ENCODE results near the gene HELZ2. TPM values are rescaled to one million over a fixed set of nuclear protein-coding genes. Genes with fewer than 3 reads are reported as not detected.
A peak's percentile ranks its signal among the peaks of the same experiment; 100 is the strongest.

Gene HELZ2
- total RNA-seq, 1 experiment from 2014 or later: 11.7 TPM

DNA sequence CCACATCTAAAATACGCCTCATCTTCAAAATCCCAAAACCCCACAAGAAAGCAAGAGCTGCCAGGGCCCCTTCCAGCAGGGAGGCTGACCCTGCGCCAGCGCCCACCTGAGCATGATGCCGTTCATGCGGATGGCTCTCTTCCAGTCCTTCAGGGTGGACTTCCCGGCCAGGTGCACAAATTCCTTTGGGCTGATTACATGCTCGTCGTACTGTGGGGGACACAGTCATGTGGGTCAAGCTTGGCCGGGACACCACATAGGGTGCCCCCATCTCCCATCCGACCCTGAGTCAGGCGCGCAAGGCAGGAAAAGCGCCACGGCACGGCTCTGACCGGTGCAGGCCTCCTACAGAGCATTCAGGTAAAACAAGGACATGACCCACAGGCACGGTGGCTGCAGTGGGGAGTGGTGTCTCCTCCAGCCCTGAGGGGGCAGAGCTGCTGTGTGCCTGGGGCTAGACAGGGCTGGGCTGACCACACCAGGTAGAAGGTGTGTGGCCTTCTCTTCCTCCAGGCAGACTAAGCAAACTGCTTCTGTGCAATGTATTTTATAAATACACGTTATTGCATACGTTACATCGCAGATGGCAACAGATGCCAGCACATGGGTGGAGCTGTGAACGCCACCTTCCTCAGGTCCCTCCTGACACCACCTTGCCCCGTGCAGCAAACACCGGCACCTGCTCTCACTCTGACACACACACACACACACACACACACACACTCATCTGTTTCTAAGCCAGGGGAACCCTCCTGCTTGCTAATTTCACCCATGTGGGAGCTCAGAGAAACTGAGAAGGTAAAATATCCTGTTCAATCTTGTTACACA lies 23.8 kb upstream of the HELZ2 start:
- no peak for DNase-seq (ENCODE audit: low read depth)

DNA sequence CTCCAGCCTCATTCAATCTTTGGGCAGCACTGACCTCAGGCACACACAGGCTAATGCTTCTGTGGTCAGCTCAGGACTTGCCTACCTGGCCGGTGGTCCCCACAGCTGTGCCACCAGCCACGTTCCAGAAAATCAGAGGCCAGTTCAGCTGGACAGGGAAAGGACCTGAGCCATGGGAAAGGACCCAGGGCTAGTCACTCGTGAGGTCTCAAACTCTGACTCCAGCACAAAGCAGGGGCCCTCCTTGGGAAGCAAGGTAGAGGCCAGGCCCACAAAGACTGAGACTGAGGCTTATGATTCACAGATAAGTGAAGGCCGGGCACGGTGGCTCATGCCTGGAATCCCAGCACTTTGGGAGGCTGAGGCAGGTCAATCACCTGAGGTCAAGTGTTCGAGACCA lies 22.4 kb upstream of the HELZ2 start:
- no peak for DNase-seq (ENCODE audit: low read depth)

DNA sequence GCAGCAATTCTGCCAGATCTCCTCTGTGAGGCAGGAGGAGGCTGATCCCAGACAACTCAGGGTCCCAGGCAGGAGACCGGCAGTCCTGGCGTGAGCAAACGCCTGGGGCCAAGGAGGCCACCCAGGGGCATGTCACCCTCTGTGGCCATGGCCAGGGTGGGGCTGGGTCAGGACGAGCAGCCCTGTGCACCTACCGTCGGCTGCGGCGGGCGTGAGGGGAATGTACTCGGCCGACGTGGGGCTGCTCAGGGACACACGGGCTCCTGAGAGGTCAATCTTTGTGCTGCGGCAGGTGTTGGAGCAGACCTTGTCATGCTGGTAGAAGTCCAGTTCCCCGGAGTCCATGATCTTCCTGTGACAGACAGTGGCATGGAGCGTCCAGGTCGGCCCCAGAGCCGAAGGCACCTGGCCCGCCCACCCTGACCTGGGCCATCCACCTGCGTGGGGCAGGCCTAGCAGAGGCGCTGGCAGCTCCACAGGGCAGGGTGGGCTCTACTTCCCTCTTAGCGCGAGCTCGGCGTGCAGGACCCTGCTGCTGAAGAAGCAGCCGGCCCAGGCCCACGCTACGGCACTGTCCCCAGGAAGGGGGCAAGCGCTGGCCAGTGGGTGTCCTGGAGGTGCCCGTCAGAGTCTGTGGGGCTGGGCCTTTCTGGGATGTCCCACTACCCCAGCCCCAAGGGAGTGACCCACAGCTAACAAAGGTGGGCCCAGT lies 21.5 kb upstream of the HELZ2 start:
- no peak for DNase-seq (ENCODE audit: low read depth)

DNA sequence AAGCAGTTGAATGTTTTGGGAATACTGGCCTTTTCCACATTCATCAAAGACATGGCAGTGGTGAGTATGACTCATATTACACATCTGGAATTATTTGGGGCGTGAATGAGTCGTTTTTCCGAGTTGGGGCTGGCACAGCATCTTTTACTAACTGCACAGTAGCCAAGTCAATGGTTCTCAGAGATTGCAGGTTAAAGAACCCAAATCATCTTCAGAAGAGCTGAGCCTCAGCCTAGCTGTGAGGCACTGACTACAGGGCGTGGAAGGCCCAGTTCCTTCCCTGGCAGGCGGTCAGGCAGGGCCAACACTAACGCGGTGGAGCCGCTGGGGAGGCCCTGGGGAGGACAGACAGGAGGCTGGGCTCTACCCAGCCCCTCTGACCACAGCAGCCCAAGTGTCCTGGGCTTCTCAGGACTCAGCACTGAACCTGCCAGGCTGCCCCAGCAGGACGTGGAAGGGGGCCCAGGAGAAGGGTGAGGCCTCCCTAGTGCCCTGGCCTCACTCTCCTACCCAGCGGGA lies 20.1 kb upstream of the HELZ2 start:
- peak; percentile 24 for DNase-seq (ENCODE audit: low read depth)

DNA sequence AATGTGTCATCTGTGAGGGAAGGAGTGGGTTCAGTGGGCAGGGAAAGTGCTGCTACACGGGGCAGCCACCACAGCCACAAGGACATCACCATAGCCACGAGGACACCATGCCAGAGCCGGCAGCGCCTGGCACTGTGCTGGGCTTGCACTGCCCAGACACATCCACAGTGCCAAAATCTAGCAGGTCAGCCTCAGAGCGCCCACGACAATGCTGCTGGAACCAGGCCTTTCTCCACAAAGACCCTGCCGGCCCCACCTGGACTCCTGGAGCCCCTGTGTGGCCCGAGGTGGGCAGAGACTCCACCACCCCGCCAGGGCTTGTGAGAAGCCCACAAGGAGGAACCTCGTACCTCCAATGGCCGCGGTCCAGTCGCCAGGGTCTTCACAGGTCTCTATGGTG lies 18.6 kb upstream of the HELZ2 start:
- DNase-seq (ENCODE audit: low read depth): no peak

DNA sequence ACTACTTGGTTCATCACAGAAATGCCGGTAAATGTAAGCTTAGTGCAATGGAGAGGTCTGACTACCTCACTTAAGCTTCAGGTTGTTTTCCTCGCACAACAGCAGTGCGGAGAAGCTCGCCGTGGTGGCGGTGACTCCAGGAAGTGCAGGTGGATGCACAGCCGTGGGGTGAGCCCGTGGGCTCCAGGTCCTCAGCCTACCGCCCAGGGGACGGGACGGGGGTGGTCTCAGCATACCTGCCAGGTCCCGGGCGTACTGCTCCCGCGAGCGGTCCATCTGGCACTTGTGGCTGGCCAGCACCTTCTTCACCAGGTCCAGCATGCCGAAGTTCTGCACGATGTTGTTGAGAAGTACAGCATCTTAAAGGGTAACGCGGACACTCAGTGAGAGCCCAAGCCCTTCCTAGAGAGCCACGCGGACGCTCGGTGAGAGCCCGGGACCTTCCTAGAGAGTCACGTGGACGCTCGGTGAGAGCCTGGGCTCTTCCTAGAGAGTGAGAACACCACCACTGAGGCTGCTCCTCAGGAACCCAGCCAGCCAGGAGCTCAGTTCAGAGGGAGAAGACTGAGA lies 17.8 kb upstream of the HELZ2 start:
- DNase-seq (ENCODE audit: low read depth): no peak

DNA sequence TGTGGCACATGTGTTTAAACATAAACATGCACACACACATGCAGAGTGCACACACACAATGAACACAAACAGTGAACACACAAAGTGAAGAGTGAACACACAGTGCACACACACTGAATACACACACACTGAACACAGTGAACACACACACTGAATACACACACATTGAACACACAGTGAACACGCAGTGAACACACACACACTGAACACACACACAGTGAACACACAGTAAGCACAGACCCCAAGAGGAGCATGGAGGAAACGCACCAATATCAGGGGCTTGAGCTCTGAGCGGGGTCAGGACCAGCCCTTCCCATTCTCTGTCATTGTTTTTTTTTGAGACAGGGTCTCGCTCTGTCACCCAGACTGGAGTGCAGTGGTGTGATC lies 17.1 kb upstream of the HELZ2 start:
- no peak for DNase-seq (ENCODE audit: low read depth)

DNA sequence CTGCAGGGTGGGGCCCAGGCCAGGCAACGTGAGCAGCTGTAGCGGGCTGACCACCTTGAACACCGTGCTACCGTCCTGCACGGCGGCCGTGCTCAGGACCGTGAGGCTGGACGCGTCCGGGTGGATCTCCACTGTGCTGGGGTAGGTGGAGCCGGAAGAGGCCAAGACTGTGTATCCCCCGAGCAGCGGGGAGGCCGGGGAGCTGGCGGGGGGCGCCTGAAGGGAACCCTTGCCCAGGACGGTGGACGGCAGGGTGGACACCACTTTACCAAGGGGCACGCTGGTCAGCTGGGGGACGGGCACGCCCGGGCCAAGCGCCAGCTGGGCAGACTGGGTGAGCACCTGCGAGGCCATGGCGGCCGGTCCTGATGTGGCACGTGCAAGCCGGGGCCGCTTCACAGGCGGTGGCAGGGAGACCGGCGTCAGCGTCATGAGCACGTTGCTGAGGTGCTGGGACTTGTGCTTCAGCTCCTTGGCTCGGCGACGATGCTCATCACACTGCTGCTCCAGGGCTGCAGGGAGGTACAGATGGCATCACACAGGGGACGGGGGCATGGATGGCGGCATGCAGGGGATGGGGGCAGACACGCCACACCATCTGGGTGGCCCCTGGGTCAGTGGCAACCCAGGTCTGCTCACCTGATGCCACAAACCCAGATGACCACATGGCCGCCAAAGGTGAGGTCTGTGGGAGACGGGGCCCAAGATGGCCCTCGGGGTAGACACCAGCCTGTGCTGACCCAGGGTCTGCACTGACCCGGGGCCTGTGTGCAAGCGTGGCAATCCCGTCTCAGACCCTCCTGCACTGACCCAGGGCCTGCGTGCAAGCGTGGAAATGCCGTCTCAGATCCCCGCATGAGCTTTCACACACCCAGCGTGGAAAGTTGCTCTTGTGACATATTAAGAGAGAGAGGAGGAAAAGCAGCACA lies 16.4 kb upstream of the HELZ2 start:
- DNase-seq (ENCODE audit: low read depth): no peak

DNA sequence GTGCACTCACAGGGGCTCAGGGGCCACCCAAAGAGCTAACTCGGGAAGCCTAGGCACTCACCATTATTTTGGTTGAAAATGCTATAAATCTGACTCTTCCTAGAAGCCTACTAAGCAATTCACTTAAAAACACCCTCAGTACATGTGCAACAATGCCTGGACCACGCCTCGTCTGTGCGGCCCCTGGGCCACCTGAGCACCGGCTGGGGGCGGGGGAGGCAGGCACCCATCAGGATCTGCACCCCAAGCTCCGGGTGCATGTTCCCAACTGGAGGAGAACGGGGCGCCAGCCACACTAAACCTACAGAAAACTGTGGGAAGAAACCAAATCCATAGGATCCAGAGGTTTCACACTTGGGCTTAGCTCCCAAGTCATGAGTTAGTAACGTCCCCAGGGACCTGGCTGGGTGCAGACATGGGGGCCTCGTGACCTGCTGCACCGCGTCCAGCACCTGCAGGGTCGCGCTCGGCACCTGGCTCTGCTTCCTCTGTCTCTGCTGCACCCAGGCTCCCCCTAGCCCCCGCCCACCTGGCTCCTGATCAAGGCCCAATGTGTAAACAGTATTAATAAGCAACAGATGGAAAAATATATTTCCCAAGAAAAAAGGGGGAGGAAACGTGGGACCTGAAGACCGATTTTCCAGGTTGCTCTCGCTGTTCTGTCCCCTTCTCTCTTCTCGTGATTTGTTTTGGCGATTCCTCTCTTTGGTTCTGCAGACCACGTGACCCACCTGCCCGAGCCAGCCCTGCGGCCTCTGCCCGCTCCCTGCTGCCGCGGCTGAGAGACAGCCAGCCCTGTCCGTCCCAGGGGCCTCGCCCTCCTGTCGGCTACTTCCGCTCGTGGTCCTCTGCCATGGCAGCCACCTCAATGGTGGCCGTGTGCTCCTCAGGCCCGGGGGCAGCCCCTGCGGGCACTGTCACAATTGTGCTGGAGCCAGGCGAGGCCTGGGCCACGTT lies 15.5 kb upstream of the HELZ2 start:
- no peak for DNase-seq (ENCODE audit: low read depth)

DNA sequence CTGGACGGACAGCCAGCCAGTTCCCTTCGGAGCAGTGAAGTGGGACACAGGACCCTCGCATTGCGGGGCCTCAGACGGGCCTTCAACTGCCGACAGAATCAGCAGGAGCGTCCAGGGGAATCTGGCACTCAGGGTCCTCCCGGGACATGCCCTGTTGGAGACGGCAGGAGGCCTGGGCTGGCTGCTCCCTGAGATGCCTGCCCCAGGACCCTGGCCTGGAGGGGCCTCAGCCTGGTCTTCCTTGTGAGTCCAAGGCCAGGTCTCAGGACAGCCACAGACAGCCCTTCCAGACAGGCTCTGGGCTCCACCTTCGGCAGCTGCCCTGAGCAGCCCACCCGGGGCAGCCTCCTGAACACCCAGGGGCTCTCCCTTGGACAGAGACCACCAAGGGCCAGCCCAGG lies 14.6 kb upstream of the HELZ2 start:
- no peak for DNase-seq (ENCODE audit: low read depth)

DNA sequence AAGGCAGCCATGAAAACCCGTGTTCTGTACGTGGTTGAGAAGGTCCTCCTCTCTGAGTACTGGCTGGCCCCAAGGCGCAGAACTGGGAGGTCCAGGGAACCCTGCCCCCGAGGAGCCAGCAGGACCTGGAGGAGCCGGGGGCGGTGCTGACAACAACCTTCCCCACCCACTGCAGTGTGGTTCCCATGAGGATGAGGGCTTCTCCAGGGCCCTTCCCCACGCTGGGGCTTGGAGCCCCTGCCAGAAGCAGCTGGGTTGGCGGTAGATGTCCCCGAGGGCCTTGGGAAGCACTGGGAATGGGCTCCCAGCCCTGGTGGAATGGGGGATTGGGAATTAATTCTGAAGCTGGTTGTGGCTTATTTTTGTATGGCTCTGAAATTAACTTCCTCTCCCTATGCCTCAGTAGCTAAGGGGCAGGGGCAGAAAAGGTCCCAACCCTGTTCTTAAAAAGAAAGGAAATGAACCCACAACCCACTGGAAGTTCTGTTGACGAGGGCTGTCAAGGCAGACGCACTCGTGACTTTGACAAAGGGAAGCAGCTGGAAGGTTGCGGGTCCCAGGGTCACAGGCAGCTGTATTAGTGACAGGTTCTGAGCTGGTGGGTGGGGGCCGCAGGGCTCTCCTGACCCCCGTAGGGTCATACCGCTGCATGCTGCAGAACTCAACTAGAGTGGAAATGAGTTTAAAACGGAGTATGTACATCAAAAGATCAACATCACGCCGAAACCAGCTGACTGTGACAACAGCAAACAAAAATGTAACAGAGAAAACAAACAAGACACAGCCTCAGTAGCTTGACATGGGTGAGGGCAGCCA lies 13.9 kb upstream of the HELZ2 start:
- DNase-seq (ENCODE audit: low read depth): no peak

DNA sequence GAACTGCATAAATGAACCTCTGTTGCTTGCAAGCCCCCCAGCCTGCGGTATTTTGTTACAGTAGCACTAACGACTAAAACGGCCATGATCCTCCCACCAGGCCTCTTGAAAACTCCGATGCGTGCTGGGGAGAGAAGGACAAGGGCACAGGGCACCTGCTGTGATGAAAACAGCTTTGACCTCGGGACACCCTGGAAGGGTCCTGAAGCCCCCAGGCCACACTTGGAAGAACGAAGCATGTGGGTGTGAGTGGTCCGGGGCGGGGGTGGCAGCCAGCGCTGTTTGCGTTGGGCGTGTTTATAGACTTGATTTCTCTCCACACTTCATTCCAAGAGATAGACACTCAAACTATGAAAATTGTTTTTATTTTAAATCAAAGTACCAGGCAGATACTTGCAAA lies 13.2 kb upstream of the HELZ2 start:
- no peak for DNase-seq (ENCODE audit: low read depth)

DNA sequence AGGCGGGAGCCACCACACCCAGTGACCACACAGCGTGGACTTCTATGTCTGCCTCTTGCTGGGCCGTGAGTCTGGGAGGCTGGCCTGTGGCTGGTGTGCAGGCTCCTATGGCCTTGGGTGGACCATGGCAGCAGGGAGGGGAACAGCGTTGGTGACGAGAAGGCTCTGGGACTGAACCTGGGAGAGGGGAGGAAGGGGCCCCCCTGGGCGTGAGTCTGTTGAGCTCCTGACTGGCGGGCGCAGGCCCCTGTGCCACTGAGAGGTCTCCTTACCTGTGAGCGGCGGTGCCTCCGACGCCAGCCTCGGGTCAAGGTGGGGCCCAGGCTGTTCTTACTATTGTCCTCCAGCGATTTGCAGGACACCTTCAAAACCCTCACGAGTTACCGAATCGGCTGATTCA lies 12.8 kb upstream of the HELZ2 start:
- no peak for DNase-seq (ENCODE audit: low read depth)

DNA sequence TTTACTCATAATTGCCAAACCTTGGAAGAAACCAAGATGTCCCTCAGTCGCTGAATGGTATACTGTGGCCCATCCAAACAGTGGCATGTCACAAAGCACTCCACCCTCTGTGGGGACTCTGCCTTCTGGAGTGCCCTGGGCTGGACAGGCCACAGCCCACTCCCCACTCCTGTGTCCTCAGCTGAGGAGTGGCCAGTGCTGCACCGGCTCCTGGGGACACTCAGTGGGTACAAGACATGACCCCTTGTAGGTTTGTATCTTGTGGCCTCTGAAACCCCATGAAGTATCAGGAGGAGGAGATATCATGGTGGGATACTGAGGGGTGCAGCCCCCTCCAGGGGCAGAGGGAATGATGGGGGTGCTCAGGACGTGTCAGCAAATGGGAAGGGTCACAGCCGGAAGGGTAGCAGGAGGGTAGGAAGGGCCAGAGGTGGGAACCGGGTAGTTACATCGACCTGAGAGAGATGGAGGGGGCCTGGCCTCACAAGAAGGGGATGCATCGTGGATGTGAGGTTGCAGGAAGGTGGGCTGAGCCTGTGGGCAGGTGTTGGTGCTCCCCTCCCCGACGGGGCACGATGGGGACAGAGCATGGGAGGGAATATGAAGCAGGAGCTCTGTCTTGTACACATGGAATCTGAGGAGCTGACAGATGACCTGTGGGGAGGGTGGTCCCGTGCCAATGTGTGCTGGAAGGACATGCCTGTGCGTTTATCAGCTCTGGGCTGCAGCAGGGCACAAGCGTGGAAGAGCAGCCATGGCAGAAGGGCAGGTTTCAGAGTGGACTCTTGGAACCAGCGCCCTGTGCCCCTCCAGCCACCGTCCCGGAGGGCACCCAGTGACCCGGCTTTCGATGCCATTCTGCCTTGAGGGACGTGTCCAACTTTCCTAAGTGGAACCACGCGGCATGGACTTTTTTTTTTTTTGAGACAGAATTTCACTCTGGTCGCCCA lies 11.9 kb upstream of the HELZ2 start:
- no peak for DNase-seq (ENCODE audit: low read depth)

DNA sequence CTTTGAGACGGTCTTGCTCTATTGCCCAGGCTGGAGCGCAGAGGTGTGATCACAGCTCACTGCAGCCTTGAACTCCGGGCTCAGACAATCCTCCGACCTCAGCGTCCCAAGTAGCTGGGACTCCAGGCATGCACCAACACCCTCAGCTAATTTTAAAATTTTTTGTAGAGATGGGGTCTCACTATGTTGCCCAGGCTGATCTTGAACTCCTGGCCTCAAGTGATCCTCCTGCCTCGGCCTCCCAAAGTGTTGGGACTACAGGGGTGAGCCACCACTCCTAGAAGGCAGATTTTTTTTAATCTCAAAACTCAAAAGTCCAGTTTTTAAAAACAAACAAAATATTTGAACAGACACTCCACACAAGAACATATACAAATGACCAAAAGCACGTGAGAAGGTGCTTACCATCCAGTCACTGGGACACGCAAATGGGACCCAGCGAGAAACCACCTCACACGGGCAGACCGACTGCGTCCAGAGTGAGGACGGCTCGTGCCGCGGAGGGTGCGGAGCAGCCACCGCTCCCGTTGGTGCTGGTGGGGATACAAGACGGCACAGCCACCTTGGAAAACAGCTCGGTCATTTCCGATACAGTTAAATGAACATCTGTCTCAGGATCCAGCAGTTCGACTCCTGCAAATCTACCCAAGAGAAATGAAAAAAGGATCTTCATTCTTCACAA lies 8.5 kb upstream of the HELZ2 start:
- no peak for DNase-seq (ENCODE audit: low read depth)

DNA sequence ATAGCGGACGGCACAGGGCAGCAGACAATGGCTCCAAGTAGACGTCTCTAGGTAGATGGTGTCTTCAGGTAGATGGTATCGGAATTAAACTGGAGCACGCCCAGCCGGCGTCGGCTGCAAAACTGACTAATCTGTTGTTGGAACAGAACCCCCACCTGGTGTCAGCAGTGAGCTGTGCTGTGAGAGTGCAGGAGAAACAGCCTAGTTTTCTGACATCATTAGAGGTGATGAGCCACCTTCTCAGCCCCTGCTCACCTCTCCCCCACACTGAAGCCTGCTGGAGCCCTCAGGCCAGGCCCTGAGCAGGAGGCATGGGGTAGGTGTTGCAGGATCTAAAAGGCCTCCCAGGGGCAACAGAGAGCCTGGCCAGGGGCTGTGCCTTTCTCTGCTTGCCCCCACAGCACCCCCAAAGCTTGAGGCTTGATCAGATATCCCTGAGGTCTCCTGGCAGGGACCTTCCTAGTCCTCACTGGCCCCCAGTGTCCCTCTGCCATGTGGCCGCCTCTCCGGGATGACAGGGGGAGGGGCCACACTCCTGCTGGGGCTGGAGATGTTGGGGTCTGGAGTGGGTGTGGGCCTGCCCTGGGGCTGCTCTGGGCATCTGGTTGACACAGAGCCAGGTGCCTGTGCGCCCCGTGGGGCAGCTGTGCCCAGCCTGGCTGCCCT lies 6.9 kb upstream of the HELZ2 start:
- DNase-seq (ENCODE audit: low read depth): peak; percentile 59
